Common myeloid progenitor, CD34-positive (primary cell): ENCODE data around the gene UBASH3B.

Source experiments
- CTCF ChIA-PET: fragments of 350-600 bp; sonication (Branson Sonifier 250); formaldehyde crosslinking; loops from one replicate; lab custom pipeline; 2021; ENCODE audit warnings: antibody characterized with exemption; lab: Charles Lee
- POLR2A ChIA-PET: fragments of 350-600 bp; sonication (Branson Sonifier 250); formaldehyde crosslinking; loops from one replicate; lab custom pipeline; 2021; ENCODE audit warnings: antibody characterized with exemption; lab: Charles Lee
- DNase-seq, 3 donors: peaks; one replicate each; pipeline versions ENCODE4 v3.0.0 to v3.0.0-alpha.2; 2013
- H3K27ac ChIP-seq, 2 experiments: 1 replicate in 1 of 2; 2 replicates in 1 of 2; pipeline ENCODE4 v1.7.0; 2013; ENCODE audit warnings: inconsistent platforms in 2 of 2, low read length in 2 of 2, mild to moderate bottlenecking in 2 of 2, low read depth in 1 of 2, moderate library complexity in 1 of 2; ENCODE audit not compliant: severe bottlenecking in 2 of 2, insufficient read depth in 1 of 2, poor library complexity in 1 of 2
- H3K27me3 ChIP-seq, 5 experiments: replicated peaks in 2 of 5; 1 replicate in 3 of 5; 2 replicates in 2 of 5; pipeline versions ENCODE4 v1.6.1 to v1.7.0; 2013; ENCODE audit warnings: low read length in 4 of 5, mild to moderate bottlenecking in 2 of 5, moderate library complexity in 2 of 5, inconsistent platforms in 1 of 5; ENCODE audit not compliant: insufficient read depth in 5 of 5, control insufficient read depth in 4 of 5
- H3K36me3 ChIP-seq, 4 experiments: 1 replicate in 2 of 4; 2 replicates in 2 of 4; pipeline versions ENCODE4 v1.6.1 to v1.7.0; 2013; ENCODE audit warnings: low read length in 3 of 4, control low read depth in 1 of 4, mild to moderate bottlenecking in 1 of 4; ENCODE audit not compliant: control insufficient read depth in 4 of 4, insufficient read depth in 4 of 4
- H3K4me1 ChIP-seq, 4 experiments: 1 replicate in 3 of 4; 2 replicates in 1 of 4; pipeline versions ENCODE4 v1.6.1 to v1.7.1; 2013; ENCODE audit warnings: low read length in 3 of 4, mild to moderate bottlenecking in 3 of 4, control low read depth in 1 of 4, inconsistent platforms in 1 of 4, moderate library complexity in 1 of 4; ENCODE audit not compliant: control insufficient read depth in 4 of 4, insufficient read depth in 4 of 4; ENCODE audit errors: control extremely low read depth in 1 of 4
- H3K4me3 ChIP-seq, 7 experiments: 1 replicate in 4 of 7; 2 replicates in 3 of 7; pipeline versions ENCODE4 v1.5.1 to v1.7.0; 2013; ENCODE audit warnings: mild to moderate bottlenecking in 7 of 7, low read length in 6 of 7, moderate library complexity in 6 of 7, inconsistent platforms in 2 of 7, low read depth in 2 of 7, control low read depth in 1 of 7; ENCODE audit not compliant: insufficient read depth in 4 of 7, control insufficient read depth in 1 of 7; ENCODE audit errors: extremely low read depth in 1 of 7
- H3K9me3 ChIP-seq, 5 experiments: 1 replicate in 4 of 5; 2 replicates in 1 of 5; pipeline versions ENCODE4 v1.6.1 to v1.7.1; 2013; ENCODE audit warnings: low read length in 4 of 5, mild to moderate bottlenecking in 2 of 5, inconsistent platforms in 1 of 5, low read depth in 1 of 5, moderate library complexity in 1 of 5; ENCODE audit not compliant: control insufficient read depth in 4 of 5, insufficient read depth in 2 of 5; ENCODE audit errors: control extremely low read depth in 1 of 5
- WGBS: methylation state at CpG from one replicate; pipeline ENCODE4 v1.1.5; 2013; ENCODE audit not compliant: insufficient coverage; 5-methylcytosine and 5-hydroxymethylcytosine counted together

Gene UBASH3B

DNA sequence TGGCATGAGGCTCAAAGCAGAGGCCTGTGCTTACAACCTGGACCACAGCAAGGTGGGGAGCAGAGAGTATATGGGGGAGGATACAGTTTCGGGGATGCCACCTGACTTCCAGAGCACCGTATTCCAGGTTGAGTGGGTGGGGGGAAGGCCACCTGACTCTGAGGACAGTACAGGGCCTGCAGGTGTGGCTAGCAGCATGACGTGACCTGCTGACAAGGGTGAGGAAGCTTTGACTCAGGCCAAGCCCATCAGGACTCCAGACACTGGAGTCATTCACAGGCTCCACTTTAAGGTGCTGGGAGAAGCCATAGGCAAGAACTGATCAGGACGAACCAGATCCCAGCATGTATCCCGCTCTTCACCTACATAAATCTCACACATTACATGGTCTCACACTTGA is 148.2 kb downstream of the UBASH3B start:
- Histone ChIP-seq H3K27me3 (no peaks in the 10 kb centered on the region), H3K4me3 (no peak overlapping the region), H3K9me3 (no peaks in the 10 kb centered on the region), H3K36me3 (peaks cover 10 to 61% (median 38%) of the 10 kb centered on the region in 4 experiments), H3K27ac (no peak overlapping the region), H3K4me1 (peaks cover 7 to 16% (median 11%) of the 10 kb centered on the region in 4 experiments)
- DNase-seq = no peak
- WGBS = 98% methylated on average over 4 of the region's 5 CpGs
- ChIA-PET POLR2A (no interaction called here), CTCF (interaction anchor here (1.1 to 1.4 kb wide), 3 partner anchors 11 to 49 kb away, joined by 3 to 7 read pairs (median 4); no protein-coding TSS in a partner anchor)

DNA sequence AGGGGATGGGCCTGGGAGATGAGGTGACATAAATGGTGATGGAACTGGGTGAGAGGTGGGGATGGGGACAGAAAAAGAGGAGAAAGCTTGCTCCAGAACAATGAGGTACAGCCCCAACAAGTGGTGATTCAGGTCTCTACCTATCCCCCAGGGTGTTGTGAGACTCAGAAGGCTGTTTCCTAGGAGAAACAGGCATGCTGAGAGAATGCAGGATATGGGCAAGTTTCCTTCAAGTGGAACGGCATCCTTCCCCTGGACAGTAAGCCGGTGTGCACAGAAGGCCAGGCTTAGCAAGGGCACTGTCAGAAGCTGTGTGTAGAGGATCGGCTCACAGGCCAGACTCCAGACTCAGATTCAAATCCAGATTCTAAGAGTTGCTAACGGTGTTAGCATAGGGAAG is 148.6 kb downstream of the UBASH3B start:
- 85% methylated on average over 4 of the region's 4 CpGs for whole genome bisulfite sequencing
- no peak overlapping the region for H3K27ac ChIP-seq

DNA sequence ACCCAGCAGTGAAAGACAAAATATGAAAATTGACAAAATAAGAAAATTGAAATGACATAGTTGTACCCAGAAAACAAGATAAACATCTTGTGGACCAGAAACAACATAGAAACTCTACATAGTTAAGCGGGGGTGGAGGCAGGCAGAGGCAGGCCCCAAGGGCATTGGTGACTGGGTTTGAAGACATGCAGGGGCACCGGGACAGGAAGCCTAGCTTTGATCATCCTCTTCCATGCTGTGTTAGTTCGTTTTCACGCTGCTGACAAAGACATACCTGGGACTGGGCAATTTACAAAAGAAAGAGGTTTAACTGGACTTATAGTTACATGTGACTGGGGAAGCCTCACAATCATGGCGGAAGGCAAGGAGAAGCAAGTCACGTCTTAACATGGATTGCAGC is 149.3 kb downstream of the UBASH3B start:
- ChIA-PET POLR2A (no interaction called here), CTCF (interaction anchor here (0.6 to 1.4 kb wide), 3 partner anchors 17 to 251 kb away, joined by 3 to 4 read pairs (median 3); no protein-coding TSS in a partner anchor)
- Histone ChIP-seq H3K4me3 (no peak overlapping the region), H3K27me3 (no peaks in the 10 kb centered on the region), H3K36me3 (peaks cover 10 to 57% (median 34%) of the 10 kb centered on the region in 4 experiments), H3K27ac (no peak overlapping the region), H3K4me1 (peaks cover 10 to 27% (median 18%) of the 10 kb centered on the region in 4 experiments), H3K9me3 (no peaks in the 10 kb centered on the region)
- WGBS = 94% methylated on average over 6 of the region's 6 CpGs
- DNase-seq = no peak

More for the DNA sequence above, 148.6 kb downstream of the UBASH3B start:
- ChIA-PET POLR2A (no interaction called here), CTCF (interaction anchor here (0.6 to 1.4 kb wide), 4 partner anchors 18 to 251 kb away, joined by 3 to 4 read pairs (median 3); no protein-coding TSS in a partner anchor)
- DNase-seq = no peak
- Histone ChIP-seq H3K27me3 (no peaks in the 10 kb centered on the region), H3K4me1 (peaks cover 8 to 20% (median 16%) of the 10 kb centered on the region in 4 experiments), H3K36me3 (peaks cover 10 to 58% (median 35%) of the 10 kb centered on the region in 4 experiments), H3K4me3 (no peak overlapping the region), H3K9me3 (no peaks in the 10 kb centered on the region)

DNA sequence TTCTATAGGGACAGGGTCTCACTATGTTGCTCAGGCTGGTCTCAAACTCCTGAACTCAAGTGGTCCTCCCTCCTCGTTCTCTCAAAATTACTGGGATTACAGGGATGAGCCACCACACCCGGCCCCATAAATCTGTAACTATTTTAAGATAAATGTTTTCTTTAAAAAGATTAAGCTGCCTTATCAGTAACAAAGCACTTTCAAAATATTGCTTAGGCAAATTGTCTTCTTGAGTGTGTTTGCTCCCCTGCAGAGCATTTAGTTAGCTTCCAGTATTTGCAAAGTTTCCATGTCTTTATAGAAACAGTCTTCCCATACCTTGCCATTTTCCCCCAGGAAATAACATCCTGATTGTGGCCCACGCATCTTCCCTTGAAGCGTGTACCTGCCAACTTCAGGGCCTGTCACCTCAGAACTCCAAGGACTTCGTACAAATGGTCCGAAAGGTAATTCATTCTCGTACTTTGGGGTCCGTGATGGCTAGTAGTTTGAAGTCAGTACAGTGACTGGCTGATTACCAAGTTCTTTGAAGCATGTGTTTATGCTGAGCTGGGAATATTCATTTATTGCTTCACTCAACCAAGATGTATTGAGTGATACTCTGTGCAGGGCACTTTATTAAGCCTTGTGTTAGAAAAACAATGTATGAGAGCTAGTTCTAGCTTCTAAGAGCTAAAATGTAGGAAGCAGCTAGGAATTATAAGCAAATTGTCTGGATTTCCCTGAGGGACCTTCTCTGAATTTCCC is 152.4 kb downstream of the UBASH3B start:
- peak overlapping the region; percentile 4 to 58 for H3K27ac ChIP-seq
- H3K36me3 ChIP-seq = peaks cover 4 to 49% (median 22%) of the 10 kb centered on the region in 4 experiments

DNA sequence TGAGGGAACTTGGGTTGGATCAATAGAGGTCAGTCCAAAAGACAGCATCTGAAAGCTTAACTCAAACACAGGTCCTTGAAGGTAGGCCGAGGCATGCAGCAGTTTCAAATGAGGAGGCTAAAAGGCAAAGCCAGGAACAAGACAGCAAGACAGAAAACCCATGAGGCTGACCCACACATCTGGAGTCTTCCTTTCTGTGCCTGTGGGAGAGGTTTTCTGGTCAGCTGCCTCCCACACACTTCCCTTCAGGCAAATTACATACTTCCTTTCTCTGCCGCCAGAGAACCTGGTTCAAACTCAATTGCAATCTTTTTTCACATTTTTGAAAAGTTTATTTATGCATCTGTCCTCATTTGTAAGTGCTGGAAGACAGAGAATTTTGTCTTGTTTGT is 153.0 kb downstream of the UBASH3B start:
- Histone ChIP-seq H3K4me3 (peak overlapping the region in 3 of 7 experiments; percentile 12 to 55 (median 47)), H3K27ac (peak overlapping the region; percentile 4 to 58), H3K9me3 (no peaks in the 10 kb centered on the region), H3K27me3 (no peaks in the 10 kb centered on the region), H3K4me1 (peaks cover 10 to 40% (median 21%) of the 10 kb centered on the region in 4 experiments), H3K36me3 (peaks cover 4 to 44% (median 18%) of the 10 kb centered on the region in 4 experiments)
- DNase-seq = peak in 2 of 3 donors; percentile 44 to 49
- ChIA-PET POLR2A (interaction anchor here (0.6 to 1.6 kb wide), 2 partner anchors 45 to 58 kb away, joined by 3 read pairs; no protein-coding TSS in a partner anchor), CTCF (interaction anchor here (0.9 to 4.8 kb wide), 16 partner anchors 7 to 246 kb away, joined by 3 to 47 read pairs (median 4); no protein-coding TSS in a partner anchor)
- 0% methylated on average over 1 of the region's 2 CpGs for WGBS

More for the DNA sequence above, 152.4 kb downstream of the UBASH3B start:
- H3K9me3 ChIP-seq = no peaks in the 10 kb centered on the region
- CTCF ChIA-PET = interaction anchor here (0.6 to 4.8 kb wide), 19 partner anchors 8 to 247 kb away, joined by 3 to 47 read pairs (median 3); no protein-coding TSS in a partner anchor
- peak overlapping the region in 2 of 7 experiments; percentile 47 to 55 for H3K4me3 ChIP-seq
- H3K4me1 ChIP-seq = peaks cover 10 to 40% (median 21%) of the 10 kb centered on the region in 4 experiments
- DNase-seq = no peak
- 96% methylated on average over 4 of the region's 8 CpGs for WGBS
- POLR2A ChIA-PET = interaction anchor here (0.6 to 1.6 kb wide), 2 partner anchors 46 to 59 kb away, joined by 3 read pairs; no protein-coding TSS in a partner anchor
- no peaks in the 10 kb centered on the region for H3K27me3 ChIP-seq

DNA sequence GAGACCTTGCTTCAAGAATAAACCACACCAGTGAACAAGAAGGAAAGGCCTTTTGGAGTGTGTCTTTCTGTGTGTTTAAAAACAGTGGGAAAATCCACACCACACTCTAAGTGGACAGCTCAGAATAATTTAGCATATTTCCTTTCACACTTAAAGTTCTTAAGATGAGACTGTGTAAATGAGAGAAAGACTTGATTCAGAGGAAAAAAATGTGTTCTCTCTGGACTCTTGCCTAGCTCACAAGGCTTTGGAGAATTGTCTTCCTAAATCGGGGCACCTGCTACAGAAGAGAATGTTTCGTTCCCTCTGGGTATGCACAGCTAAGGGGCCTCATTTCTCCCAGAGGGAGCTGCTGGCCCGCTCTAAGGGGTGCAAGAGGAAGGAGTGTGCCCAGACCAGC is 154.3 kb downstream of the UBASH3B start:
- H3K27me3 ChIP-seq = no peaks in the 10 kb centered on the region
- DNase-seq = no peak
- ChIA-PET POLR2A (no interaction called here), CTCF (interaction anchor here (0.9 to 4.8 kb wide), 11 partner anchors 9 to 98 kb away, joined by 3 to 47 read pairs (median 5); no protein-coding TSS in a partner anchor)
- peaks cover 2 to 32% (median 9%) of the 10 kb centered on the region in 4 experiments for H3K36me3 ChIP-seq
- no peak overlapping the region for H3K27ac ChIP-seq
- H3K4me3 ChIP-seq = no peak overlapping the region
- WGBS = 83% methylated on average over 3 of the region's 3 CpGs
- peaks cover 10 to 40% (median 22%) of the 10 kb centered on the region in 4 experiments for H3K4me1 ChIP-seq
- H3K9me3 ChIP-seq = no peaks in the 10 kb centered on the region
